MCF 10A (cell line): ENCODE measurements around the gene ZNF445. TPM values are rescaled to one million over a fixed set of nuclear protein-coding genes. Genes with fewer than 3 reads are reported as not detected.

Experiments used
- BruUV-seq: library from RNA; stranded (reverse); fragments of 400-500 nt; replicated peaks from 2 replicates; lab custom pipeline; 2021; lab: Mats Ljungman, UMichigan
- CTCF ChIA-PET: fragments of 300-600 bp; sonication (Branson Sonifier 250); formaldehyde crosslinking; extraction: SDS; loops from one replicate; lab custom pipeline; 2021; ENCODE audit warnings: antibody characterized with exemption, inconsistent platforms; lab: Yijun Ruan, JAX
- POLR2A ChIA-PET: fragments of 300-600, 350-650 bp; sonication (Branson Sonifier 250); formaldehyde crosslinking; extraction: SDS; loops from one replicate; lab custom pipeline; 2020; ENCODE audit warnings: antibody characterized with exemption, inconsistent platforms; lab: Yijun Ruan, JAX
- DNase-seq: peaks from one replicate; pipeline ENCODE4 v3.0.0-alpha.2; 2018; ENCODE audit not compliant: unreplicated experiment
- H3K27ac Mint-ChIP-seq: one replicate; pipeline ENCODE4 v1.8.0; 2022; ENCODE audit warnings: mild to moderate bottlenecking, low read depth, mixed read lengths; ENCODE audit not compliant: unreplicated experiment
- H3K27me3 Mint-ChIP-seq: one replicate; pipeline ENCODE4 v1.8.0; 2022; ENCODE audit warnings: mixed read lengths; ENCODE audit not compliant: insufficient read depth, unreplicated experiment
- H3K36me3 Mint-ChIP-seq: one replicate; pipeline ENCODE4 v1.8.0; 2022; ENCODE audit warnings: mild to moderate bottlenecking, moderate library complexity, mixed read lengths; ENCODE audit not compliant: insufficient read depth, unreplicated experiment
- H3K4me1 Mint-ChIP-seq: one replicate; pipeline ENCODE4 v1.8.0; 2022; ENCODE audit warnings: mixed read lengths; ENCODE audit not compliant: insufficient read depth, unreplicated experiment
- H3K4me3 Mint-ChIP-seq: one replicate; pipeline ENCODE4 v1.8.0; 2022; ENCODE audit warnings: mild to moderate bottlenecking, moderate library complexity, mixed read lengths; ENCODE audit not compliant: unreplicated experiment
- H3K9me3 Mint-ChIP-seq: one replicate; pipeline ENCODE4 v1.8.0; 2022; ENCODE audit warnings: mixed read lengths; ENCODE audit not compliant: unreplicated experiment
- intact Hi-C: fragments of 100-400 bp; cut with micrococcal nuclease; formaldehyde crosslinking; loops from 2 replicates; pipeline ENCODE4 v1.14.1; 2022
- total RNA-seq: library from RNA; stranded (reverse); gene quantifications from 2 replicates; pipeline ENCODE4 v1.2.3, GENCODE V29; 2022
- TF ChIP-seq, protein P1 (sequence below): fragments of 200-600 bp; IDR thresholded peaks from one replicate; pipeline ENCODE4 v1.8.0; 2022; ENCODE audit warnings: antibody characterized with exemption, mild to moderate bottlenecking; ENCODE audit not compliant: unreplicated experiment

Gene ZNF445
- total RNA-seq, 1 experiment from 2014 or later, result 11.0 TPM

DNA sequence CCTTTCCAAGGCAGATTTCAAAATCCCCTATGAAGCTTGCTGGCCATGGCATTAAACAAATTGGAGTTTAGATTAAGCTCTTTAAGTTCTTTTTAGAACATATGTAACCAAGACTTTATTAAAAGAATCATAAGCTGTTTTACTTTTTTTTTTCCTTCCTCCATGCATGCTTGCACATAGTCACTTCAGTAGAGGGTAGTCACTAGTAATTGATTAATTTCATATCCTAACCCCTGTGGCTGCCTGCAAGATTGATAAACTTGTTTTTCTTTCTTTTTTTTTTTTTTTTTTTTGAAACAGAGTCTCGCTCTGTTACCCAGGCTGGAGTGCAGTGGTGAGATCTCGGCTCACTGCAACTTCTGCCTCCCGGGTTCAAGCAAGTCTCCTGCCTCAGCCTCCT, 44.3 kb upstream of the ZNF445 start:
- Mint-ChIP-seq H3K4me1 (no peaks in the 10 kb centered on the region), H3K27me3 (peaks cover 45% of the 10 kb centered on the region), H3K27ac (no peak overlapping the region), H3K4me3 (no peak overlapping the region), H3K36me3 (no peaks in the 10 kb centered on the region), H3K9me3 (no peaks in the 10 kb centered on the region)
- no peak for DNase-seq
- POLR2A ChIA-PET, result no interaction called here
- BruUV-seq, result no TSS peak
- TF ChIP-seq, protein P1, sequence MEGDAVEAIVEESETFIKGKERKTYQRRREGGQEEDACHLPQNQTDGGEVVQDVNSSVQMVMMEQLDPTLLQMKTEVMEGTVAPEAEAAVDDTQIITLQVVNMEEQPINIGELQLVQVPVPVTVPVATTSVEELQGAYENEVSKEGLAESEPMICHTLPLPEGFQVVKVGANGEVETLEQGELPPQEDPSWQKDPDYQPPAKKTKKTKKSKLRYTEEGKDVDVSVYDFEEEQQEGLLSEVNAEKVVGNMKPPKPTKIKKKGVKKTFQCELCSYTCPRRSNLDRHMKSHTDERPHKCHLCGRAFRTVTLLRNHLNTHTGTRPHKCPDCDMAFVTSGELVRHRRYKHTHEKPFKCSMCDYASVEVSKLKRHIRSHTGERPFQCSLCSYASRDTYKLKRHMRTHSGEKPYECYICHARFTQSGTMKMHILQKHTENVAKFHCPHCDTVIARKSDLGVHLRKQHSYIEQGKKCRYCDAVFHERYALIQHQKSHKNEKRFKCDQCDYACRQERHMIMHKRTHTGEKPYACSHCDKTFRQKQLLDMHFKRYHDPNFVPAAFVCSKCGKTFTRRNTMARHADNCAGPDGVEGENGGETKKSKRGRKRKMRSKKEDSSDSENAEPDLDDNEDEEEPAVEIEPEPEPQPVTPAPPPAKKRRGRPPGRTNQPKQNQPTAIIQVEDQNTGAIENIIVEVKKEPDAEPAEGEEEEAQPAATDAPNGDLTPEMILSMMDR, result no peak
- CTCF ChIA-PET, result interaction anchor here (0.7 kb wide), 1 partner anchor 412 kb away, joined by 3 read pairs; no protein-coding TSS in a partner anchor
- intact Hi-C loops, result no loop called here

DNA sequence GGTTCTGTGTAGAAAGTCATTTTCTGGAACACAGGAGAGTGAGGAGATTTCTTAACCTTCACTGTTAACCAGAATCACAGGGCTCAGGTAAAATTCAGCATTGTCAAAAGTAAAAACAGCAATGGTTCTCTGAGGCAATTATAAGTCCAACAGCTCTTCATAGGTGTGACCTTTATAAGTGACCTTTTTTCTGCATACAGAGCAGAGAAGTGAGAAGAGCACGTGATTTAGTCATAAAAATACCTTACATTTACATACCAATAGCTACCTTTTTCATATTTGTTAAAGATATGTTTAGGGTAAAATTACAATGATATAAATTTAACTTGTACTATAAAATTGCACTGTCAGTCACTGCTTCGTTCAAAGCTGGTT, 41.3 kb upstream of the ZNF445 start:
- BruUV-seq, result no TSS peak
- no peak overlapping the region for H3K4me3 Mint-ChIP-seq
- DNase-seq, result no peak
- no peaks in the 10 kb centered on the region for H3K9me3 Mint-ChIP-seq
- ChIA-PET CTCF (interaction anchor here (0.7 to 2.3 kb wide), 2 partner anchors 11 to 129 kb away, joined by 4 to 7 read pairs; no protein-coding TSS in a partner anchor), POLR2A (interaction anchor here (1.2 kb wide), 1 partner anchor 8 kb away, joined by 4 read pairs; no protein-coding TSS in a partner anchor)
- H3K27me3 Mint-ChIP-seq, result peaks cover 29% of the 10 kb centered on the region
- TF ChIP-seq, protein P1, result no peak
- intact Hi-C loops, result no loop called here
- no peaks in the 10 kb centered on the region for H3K4me1 Mint-ChIP-seq
- no peaks in the 10 kb centered on the region for H3K36me3 Mint-ChIP-seq
- H3K27ac Mint-ChIP-seq, result no peak overlapping the region

DNA sequence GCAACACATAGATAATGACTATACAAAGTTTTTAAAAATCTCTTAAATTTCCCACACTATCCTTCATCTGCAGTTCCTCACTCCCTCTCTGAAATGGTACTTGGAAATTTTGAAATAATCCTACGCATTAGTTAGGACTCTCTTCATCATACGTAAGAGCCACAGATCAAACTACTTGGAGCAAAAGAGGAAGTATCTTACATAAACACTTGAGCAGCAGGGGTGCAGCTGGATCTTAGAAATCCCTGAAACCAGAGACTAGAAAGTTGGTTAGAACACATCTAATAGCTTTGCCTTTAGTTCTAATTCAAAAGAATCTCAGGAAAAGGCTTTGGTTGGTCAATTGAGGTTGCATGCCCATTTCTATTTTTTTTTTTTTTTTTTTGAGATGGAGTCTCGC, 38.8 kb upstream of the ZNF445 start:
- DNase-seq, result no peak
- ChIA-PET POLR2A (interaction anchor here (0.6 kb wide), 2 partner anchors 175 to 215 kb away, joined by 3 read pairs; no protein-coding TSS in a partner anchor), CTCF (no interaction called here)
- Mint-ChIP-seq H3K27me3 (peaks cover 10% of the 10 kb centered on the region), H3K27ac (no peak overlapping the region), H3K9me3 (no peaks in the 10 kb centered on the region), H3K4me3 (no peak overlapping the region), H3K4me1 (no peaks in the 10 kb centered on the region), H3K36me3 (no peaks in the 10 kb centered on the region)
- TF ChIP-seq, protein P1, result no peak
- BruUV-seq, result no TSS peak
- intact Hi-C loops, result no loop called here

DNA sequence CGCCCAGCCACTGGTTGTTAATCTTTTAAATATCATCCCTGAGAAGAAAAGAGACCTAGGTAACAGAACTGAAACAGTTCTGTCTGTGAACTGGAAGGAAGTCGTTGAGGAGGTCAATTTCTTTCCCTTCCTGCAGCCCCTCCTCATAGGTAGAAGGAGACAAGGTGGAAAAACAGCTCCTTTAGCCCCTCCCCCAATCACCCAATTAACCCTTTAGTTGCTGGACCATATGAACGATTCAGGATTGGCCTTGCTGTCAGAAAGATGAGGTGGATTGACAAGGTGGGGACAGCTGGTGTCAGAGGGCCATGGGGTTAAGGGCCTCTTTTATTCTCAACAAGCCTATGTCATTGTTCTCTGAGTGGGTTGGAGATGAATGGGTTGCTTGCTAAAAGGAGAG, 36.0 kb upstream of the ZNF445 start:
- H3K27me3 Mint-ChIP-seq, result no peaks in the 10 kb centered on the region
- DNase-seq, result no peak
- CTCF ChIA-PET, result interaction anchor here (0.6 kb wide), 2 partner anchors 405 to 525 kb away, joined by 3 read pairs; no protein-coding TSS in a partner anchor
- H3K9me3 Mint-ChIP-seq, result no peaks in the 10 kb centered on the region
- H3K27ac Mint-ChIP-seq, result no peak overlapping the region
- intact Hi-C loops, result loop anchor here (5.0 kb wide), 1 partner anchor 191 kb away; no protein-coding TSS in a partner anchor
- POLR2A ChIA-PET, result no interaction called here
- TF ChIP-seq, protein P1, result no peak
- no peaks in the 10 kb centered on the region for H3K36me3 Mint-ChIP-seq
- no peak overlapping the region for H3K4me3 Mint-ChIP-seq
- no TSS peak for BruUV-seq
- peaks cover 10% of the 10 kb centered on the region for H3K4me1 Mint-ChIP-seq
